DND-41 (cell line): ENCODE results near the gene PLEKHB1.

ENCODE experiments used
- EZH2 ChIP-seq: IDR thresholded peaks from 3 replicates; pipeline ENCODE4 v1.6.1; 2012; ENCODE audit warnings: borderline replicate concordance, low read depth, mild to moderate bottlenecking, moderate library complexity, low read length, inconsistent platforms; ENCODE audit not compliant: severe bottlenecking
- TF ChIP-seq, protein P1 (sequence below): IDR thresholded peaks from 2 replicates; pipeline ENCODE4 v1.5.1; 2012; ENCODE audit warnings: borderline replicate concordance, low read length, moderate library complexity, mild to moderate bottlenecking; ENCODE audit not compliant: poor library complexity, severe bottlenecking; ENCODE audit errors: extremely low read depth

GRCh38 chr11:73651252-73651651 is 4.9 kb downstream of the PLEKHB1 start:
- TF ChIP-seq, protein P1, sequence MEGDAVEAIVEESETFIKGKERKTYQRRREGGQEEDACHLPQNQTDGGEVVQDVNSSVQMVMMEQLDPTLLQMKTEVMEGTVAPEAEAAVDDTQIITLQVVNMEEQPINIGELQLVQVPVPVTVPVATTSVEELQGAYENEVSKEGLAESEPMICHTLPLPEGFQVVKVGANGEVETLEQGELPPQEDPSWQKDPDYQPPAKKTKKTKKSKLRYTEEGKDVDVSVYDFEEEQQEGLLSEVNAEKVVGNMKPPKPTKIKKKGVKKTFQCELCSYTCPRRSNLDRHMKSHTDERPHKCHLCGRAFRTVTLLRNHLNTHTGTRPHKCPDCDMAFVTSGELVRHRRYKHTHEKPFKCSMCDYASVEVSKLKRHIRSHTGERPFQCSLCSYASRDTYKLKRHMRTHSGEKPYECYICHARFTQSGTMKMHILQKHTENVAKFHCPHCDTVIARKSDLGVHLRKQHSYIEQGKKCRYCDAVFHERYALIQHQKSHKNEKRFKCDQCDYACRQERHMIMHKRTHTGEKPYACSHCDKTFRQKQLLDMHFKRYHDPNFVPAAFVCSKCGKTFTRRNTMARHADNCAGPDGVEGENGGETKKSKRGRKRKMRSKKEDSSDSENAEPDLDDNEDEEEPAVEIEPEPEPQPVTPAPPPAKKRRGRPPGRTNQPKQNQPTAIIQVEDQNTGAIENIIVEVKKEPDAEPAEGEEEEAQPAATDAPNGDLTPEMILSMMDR = no peak
- TF ChIP-seq EZH2 = no peak
